Left hindlimb (tissue), 1 donor: ENCODE data around the gene ATP9A.
"Not testable (repeated sequence)": the region's sequence is repeated elsewhere in the genome, so short reads cannot be mapped to it uniquely, and the experiment has no call there.

ENCODE experiments used
- DNase-seq: peaks from one replicate; pipeline ENCODE4 v3.0.0-alpha.2; 2018

The ATP9A gene

DNA sequence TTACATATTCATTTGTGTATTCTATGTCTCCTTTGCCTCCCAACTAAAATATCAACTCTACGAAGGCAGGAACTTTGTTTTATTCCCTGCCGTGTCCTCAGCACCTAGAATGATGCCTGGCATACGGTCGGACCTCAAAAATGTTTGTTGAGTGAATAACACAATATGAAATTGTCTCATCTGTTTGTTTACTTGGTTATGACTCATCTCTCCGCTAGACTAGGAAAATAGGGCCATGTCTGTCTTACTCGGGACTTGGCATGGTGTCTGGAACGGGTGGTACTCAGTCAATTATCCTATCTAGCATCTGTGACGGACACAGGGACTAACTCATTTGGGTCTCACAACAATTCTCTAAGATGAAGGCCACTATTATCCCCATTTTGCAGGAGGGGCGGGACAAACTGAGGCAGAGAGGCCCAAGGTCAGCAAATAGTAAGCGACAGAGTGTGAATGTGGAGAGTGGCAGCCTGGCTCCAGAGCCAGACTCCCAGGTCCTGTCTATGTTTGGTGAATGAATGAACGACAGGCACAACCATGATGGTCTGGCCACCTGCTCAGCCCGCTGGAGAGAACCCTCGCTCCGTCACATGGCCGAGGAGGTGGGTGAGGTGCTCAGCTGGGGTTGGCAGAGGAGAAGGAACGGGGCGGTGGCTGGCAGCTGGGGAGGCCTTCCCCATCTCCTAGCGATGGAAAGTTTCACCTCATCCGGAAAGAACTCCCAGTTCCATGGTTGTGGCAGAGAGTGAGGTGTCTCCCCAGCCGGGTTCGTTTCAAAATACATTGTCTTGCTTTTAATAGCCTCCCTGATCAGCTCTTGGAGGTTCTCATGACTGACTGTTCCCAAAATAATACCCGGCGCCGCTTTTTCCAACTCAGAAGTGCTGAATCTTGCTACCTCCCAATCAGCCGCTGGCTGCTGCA lies 198.1 kb downstream of the ATP9A start:
- DNase-seq = peak; percentile 66

DNA sequence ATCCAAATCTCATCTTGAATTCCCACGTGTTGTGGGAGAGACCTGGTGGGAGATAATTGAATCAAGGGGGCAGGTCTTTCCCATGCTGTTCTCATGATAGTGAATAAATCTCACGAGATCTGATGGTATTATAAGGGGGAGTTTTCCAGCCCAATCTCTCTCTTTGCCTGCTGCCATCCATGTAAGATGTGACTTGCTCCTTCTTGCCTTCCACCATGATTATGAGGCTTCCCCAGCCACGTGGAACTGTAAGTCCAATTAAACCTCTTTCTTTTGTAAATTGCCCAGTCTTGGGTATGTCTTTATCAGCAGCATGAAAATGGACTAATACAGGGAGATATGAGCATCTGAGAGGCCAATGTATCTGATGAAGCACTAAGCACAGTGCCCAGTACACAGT lies 199.7 kb downstream of the ATP9A start:
- DNase-seq = not testable (repeated sequence)

DNA sequence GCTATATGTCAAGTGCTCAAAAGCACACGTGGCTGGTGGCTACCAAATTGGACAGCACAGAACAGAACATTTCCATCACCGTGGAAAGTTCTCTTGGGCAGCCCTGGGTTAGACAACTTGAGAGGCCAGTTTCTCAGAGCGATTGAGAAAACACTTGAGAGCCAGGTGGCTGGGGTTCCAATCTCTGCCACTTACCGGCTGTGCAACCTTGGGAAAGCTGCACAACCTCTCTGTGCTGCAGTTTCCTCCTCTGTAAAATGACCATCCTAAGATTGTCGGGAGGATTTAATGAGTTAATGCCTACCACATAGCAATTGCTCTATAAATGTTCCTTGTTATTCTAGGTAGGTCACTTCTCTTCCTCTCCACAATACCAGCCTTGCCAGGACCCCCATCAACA lies 200.6 kb downstream of the ATP9A start:
- DNase-seq = no peak

DNA sequence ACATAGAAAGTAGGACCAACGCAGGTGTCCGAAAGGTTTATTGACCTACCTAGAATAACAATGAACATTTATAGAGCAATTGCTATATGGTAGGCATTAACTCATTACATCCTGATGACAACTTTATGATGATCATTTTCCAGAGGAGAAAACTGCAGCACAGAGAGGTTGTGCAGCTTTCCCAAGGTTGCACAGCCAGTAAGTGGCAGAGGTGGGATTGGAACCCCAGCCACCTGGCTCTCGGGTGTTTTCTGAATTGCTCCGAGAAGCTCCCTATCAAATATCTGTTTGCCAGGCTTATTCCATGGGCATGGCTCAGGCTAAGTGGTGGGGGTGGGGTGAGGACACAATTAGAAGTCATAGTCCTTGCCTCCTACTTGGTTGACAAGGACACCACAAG lies 201.6 kb downstream of the ATP9A start:
- no peak for DNase-seq

DNA sequence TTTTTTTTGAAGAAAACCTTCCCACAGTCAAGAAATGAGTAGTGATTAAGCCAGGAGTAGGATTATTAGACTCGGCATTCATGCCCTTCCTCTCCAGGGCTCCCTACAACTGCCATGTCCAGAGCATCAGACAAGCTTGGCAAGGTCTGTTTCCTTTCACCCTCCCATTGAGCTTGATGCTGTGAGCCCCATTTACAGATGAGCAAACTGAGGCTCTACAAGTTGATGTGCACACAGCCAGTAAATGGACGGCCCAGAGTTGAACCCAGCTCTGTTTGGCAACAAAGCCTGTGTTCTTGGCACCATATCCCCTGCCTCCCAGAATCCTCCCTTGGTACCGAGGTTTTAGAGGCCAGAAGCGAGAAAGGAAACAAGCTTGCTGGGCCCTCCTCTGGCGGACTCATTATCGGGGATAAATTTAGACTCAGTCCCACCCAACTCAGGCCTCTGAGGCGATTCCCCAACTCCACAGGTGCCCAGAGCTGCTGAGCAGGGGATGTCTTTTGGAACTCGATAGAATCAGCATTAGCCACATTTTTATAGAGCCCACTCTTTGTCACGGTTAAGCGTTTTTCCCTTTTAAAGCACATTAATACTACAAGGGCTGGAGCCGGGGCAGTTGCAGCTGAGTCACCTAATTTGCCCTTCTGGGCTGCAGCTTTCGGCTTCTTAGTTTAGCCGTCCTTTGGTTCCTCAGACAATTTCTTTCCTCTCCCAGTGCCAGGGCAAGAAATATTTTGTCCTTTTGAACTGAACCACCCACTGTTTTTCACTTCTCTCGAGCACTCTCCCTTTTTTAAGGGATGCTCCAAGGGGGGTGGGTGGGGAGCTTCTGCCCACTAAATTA lies 202.7 kb downstream of the ATP9A start:
- peak; percentile 57 for DNase-seq

DNA sequence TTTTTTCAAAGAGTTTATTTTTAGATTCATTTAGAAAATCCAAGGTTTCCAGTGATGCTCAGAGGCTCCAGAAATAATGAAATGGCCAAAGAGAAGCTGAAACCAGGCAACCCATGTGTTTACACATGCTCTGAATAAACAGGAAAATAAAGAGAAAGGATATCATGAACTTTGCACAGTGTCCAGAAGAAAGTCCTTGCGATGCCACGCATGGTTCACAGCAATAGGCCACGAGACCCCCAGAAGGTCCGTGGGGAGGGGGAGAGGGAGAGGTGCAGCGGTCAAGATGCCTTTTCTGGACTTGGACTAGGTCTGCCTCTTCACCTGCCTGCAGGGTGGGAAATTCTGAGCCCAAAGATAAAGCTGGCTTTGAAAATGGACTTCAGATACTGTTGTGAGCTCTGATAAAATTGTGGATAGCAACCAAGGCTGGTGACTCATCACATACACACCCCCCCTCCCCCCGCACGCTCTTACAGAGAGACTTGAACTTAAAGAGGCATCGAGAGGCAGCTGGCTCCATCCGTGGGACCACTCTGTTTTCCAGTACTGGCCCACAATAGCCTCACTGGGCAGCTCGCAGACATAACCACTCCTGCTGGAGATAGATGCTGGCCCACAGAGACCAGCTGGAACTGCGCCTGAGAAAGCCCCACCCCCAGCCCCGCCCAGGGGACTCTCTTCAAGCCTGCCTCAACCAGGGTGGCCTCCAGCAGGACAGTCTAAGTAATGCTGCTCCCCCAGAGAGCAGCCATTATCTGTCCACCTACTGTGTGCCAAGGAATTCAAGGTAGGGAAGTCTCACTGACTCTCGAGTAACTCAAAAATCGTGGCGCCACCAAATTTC lies 204.5 kb downstream of the ATP9A start:
- peak; percentile 85 for DNase-seq

DNA sequence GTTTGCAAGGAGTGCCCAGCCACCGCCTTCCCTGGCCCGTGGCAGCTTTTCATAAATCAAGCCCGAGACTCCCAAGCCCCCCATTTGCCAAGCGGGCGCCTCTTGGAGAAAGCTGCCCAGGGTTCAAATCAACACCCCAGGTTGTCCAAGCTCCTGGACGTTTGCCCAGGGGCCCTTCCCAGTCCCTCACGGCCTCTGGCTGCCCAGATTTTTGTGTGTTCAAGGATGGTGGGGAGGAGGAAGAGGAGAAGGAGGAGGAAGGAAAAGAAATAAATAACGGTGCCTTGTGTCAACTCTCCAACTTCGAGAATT lies 205.1 kb downstream of the ATP9A start:
- no peak for DNase-seq

DNA sequence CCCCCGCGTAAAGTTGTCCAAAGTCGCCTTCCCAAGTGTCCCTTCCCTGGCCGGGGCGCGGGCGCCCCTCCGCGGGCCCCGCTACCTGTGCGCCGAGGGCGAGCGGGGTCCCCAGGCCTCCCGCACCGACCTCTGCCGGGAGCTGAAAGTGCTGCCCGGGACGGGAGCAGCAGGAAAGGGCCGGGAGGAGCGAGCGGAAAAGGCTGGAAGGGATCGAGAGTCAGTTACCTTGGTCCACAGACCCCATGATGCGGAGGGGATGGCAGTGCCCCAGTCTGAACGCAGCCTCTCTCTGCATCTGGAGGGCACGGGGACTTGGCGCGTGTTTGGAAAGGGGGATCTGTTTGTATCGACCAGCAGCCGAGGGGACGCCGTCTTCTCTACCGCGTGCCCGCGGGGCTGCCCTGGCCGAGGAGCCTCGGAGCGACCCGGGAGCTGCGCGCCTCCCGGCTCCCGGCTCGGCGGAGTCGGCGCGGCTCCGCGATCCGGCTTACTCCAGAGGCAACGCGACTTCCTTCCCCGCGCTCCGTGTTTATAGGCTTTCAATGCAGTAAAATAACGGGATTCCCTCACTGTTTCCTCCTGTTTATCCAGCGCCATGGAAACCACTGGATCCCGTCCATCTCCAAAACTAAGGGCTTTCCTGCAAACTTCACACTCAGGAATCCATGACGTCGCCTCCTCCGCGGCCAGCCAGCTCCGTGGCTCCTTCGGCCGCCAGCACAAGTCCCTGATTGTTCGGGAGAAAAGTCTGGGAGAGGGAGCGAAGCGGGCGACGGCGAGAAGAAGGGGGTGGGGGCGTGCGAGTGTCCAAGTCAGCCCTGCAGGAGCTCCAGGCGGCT lies 205.6 kb downstream of the ATP9A start:
- peak; percentile 98 for DNase-seq

DNA sequence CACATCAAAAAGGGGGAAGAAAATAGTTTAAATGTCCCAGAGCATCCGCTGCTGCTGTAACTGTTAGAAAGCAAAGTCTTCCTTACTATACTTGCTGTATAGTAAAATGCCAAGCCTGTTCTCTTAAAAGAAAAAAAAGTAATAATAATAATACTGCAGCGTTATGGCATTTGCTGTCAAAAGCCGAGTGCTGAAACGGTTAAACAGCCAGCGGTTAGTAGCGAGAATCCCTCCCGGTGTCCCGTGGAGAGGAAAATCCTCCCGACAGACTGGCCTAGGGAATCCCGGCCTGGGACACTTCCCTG lies 206.2 kb downstream of the ATP9A start:
- DNase-seq = no peak

DNA sequence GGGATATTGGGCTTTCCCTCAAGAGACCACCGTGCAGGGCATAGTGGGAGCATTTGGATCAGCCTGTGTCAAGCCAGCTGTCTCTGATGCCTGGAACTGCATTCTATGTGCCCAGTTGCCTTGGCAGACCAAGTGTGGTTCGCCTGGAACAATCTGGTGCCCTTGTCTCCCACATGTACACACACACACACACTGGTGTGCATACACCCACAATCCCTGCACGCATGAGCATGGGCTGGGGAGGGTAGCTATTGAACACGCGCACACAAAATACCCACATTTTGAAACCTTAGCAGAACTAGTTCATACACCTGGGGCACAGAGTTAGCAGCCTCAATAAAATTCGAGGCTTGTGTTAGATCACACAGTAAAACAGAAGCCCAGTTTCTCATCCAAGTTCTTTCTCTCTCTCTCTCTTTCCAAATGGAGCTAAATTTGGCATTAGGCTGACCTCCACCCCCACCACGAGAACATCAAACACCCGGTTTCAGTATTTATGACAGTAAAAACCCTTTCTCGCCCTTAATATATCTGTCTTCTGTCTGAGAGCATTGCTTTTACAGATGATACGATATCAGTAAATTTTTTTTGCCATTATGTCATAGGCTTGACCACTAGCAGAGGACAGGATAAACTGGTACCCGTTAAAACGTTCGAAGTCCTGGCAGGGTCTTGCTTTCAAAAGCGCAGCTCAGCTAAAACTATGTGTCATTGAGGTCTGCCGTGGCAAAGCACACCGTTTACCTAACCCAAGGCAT lies 207.5 kb downstream of the ATP9A start:
- no peak for DNase-seq

DNA sequence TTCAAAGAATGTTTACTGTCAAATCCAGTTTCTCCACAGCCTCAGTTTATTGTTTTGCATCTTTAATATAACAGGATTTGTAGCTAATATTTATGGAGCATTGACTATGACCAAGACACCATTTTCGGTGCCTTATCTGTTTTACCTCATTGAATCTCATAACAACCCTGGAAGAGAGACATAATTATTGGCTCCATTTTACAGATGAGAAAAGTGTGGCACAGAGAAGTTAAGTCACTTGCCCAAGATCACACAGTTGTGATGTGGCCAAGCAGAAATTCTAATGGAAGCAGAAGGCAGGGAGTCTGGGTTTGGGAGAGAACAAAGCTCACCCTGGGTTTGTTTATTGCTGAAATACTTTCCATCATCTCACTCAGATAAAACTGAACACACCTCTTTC lies 208.1 kb downstream of the ATP9A start:
- DNase-seq = no peak

DNA sequence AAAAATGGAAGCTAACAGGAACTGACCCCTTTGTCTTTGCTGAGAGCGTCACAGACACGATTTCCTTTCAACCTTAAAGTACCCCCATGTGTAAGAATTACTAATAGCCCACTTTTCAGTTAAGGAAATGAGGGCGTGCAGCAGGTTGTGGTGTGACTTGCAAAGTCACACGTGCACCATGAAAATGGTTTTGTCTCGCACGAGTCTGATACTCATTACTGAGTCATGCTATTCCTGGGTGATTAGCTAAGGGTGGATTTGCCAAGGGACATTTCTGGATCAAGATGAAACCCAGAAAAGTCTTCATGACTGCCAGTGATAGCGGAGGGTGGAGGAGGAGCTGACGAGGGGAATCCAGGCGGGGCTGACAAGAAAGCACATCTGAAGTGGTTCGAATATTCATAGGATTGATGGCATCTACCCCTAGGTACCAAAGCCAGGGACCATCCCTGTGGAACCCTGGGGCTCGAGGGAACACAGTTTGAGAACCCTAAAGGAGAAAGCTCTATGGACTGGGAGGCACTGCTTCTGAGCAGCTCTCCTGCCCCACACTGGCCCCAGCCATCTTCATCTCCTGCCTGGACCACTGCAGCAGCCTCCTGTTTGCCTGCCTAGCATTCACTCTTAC lies 213.5 kb downstream of the ATP9A start:
- no peak for DNase-seq

DNA sequence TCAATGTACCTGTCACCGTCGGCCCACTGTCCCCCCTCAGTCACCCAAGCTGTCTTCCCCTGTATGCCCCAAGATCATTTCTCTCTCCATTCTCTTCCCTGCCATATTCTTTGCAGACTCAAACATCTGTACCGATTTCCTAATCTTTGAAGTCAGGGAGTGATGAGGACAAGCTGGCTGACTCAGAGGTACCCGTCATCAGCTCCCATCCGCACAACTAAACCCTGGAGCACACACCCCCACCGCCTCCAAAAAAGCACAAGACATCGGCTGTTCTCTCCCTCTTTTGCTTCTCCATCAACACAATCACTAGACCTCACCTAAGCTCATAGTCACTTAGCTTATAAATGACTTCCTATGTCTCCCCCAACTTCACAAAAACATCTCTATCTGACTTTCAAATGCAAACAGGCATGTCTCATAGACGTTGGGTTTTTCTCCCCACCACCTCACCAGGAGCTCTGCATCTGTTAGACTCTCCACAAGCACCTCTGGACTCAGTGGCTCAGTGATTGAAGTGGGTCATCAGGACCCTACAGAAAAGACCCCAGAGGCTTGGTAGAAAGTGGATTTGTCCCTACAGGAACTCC lies 214.2 kb downstream of the ATP9A start:
- DNase-seq = no peak

DNA sequence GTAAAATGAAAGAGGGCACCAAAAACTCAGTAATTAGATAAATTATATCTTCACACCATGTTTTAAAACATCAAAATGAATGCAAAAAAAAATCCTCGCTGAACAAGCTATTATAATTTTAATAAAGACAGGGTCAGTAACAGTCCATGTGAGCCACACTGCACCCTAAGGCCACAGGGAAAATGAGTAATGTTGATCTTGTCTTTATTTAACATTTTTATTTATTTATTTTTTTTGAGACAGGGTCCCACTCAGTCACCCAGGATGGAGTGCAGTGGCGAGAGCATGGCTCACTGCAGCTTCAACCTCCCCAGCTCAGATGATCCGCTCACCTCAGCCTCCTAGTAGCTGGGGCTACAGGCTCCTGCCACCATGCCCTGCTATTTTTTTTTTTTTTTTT lies 217.0 kb downstream of the ATP9A start:
- no peak for DNase-seq

DNA sequence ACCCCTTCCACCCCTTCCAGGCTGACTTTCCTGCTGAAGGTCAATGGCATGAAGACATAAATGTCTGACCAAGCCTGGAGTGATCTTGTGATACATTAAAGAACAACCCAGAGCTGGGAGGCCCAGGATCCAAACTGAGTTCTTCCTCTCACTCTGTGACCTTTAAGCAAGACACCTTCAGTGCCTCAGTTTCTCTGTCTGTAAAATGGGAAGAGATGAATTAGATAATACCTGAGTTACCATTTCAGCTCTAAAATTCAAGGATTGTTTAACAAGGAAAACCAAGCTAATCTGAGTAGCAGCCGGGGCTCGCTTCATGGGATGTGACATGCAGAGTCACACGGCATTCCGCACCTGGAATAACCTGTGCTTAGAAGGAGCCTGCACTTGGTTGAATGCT lies 218.7 kb downstream of the ATP9A start:
- DNase-seq = no peak

DNA sequence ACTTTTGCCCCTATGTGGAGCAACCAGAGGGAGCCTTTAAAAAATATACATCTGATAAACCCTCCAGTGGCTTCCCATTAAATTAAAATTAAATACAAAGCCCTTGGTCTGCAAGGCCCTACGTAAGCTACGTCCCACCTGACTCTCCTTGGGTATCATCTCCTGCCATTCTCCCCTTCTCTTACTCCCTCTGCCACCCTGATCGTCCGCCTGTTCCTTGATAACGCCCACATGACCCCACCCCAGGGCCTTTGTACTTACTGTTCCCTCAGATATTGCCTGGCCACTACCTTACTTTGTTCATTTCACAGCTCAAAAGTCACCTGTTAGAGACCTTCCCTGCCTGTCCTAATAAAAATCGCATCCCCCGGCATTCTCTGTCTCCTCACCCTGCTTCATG lies 220.2 kb downstream of the ATP9A start:
- no peak for DNase-seq
